DMS114 treated with DMSO at 0.1 percent for 48 hours (cell line): ENCODE data around the gene IGFL4.
A peak's percentile ranks its signal among the peaks of the same experiment; 100 is the strongest.

ENCODE experiments used
- DNase-seq: peaks from one replicate; lab custom pipeline; 2025; ENCODE audit not compliant: unreplicated experiment; lab: John Stamatoyannopoulos, UW

Gene IGFL4

DNA sequence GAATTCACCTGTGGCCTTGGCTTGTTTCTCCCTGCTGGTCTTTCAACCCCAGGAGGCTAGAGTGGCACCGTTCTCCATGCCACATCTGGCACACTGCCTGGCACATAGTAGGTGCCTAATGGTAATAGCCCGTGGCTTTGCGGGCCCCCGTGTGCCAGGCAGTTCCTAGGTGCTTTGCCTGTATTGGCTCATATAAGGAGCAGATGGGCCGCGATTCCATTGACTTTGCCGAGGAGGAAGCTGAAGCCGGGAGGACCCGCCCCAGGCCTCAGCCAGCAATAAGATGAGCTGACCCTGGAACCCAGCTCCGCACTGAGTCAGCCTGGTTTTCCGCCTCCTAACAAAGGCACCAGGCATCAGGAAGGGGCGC is 18.8 kb downstream of the IGFL4 start:
- no peak for DNase-seq

DNA sequence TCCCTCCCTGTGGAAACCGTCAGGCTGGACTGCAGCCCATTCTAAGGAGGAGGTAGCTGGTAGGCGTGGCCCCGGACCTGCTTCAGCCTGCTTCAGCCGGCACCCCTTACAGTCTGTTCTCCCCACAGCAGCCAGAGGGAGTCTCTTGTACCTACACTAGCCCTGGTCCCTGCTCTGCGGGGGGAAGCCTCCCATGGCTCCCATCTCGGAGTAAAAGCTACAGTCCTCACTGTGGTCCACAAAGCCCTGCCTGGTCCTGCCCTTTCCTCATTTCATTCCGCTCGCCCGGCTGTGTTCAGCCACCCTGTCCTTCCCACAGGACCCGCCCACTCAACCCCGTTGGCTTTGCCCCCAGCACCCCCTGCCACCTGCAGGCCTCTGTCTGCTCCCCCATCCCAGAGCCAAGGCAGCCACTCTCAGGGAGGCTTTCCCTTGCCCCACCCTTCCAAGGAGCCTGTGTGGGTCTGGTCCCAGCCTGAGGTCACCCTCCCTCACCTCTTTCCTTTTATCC is 19.2 kb downstream of the IGFL4 start:
- no peak for DNase-seq

DNA sequence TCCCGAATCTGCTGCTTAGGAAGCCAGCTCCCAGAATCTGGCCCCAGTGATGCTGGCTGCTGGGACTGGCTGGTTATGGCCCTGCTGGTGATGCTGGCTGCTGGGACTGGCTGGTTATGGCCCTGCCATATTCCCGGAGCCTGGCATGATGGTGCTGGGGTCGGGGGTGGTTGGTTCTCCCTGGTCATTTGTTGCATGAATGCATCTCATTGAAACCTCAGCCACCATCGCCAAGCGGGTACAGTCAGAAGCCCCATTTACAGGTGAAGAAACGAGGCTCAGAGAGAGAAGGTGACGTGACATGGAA is 20.0 kb downstream of the IGFL4 start:
- DNase-seq: no peak

DNA sequence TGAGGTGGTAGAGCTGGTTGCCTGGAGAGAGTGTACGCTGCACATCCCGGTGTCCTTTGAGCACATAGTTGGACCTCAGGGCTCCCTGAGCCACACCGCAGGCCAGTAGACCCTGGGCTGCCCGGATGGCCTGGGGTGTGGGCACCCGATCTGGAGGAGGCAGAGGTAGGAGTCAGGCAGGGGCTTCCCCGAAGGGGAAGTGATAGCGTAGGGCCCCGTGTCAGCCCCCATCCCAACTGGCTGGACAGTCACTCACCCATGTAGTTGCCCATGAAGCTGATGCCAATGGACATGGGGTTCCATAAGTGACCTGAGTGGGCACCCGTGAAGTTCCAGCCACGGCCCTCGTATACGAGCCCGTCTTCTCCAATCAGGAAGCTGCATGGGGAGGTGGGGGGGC is 21.5 kb downstream of the IGFL4 start:
- DNase-seq: no peak

DNA sequence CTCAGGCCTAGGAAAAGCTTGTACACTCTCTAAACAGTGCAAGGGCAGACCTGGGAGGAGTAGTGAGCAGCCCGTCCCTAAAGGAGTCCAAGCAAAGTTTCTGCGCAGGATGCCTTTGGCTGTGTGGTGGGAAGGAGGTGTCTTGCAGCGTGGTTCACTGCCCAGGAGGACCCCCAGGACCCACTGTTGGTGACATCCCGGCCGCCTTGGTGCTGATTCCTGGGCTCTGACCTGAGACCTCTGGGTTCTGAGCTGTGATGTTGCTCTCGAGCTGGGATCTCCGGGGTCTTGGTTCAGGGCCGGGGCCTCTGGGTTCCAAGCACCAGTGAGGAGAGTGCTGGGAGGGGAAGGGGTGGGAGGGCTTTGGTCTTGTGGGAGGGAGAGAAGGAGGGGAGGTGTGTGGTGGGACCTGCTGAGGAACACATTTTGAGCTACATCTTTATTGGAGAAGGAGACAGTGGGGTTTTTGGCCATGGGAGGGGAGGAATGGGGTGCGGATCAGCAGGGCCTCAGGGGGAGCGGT is 22.0 kb downstream of the IGFL4 start:
- no peak for DNase-seq

DNA sequence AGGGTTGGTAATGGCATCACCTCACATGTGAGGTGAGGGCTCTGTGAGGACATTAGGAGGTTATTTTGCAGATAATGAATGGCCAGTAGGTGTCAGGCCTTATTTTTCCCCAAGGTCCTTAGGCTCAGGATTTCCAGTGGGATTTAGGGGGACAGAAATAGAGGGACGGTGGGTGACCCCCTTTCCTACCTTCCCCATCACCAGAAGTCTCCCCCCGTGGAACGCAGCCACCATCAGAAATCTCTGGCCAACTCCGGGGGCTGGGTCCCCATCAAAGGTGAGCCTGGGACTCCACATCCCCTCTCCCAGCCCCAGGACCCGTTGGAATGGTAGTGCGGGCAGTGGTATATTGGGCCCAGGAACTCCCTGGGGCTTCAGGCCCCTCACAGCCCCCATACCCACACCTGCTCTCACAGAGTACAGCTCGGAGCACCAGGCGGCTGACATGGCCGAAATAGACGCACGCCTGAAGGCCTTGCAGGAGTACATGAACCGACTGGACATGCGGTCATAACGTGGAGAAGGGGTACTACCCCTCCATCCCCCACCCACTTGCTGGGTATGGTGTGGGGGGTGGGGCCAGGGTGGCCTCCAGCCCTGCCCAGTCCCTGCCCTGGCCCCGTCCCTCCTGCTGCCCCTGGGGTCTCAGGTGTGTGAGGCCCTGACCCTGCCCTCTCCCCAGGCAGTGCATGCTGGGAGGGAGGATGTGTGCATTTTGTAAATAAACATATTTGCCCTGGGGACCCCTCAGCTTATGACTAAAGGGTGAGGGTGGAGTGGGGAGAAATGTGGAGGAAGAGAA is 22.7 kb downstream of the IGFL4 start:
- DNase-seq: no peak

DNA sequence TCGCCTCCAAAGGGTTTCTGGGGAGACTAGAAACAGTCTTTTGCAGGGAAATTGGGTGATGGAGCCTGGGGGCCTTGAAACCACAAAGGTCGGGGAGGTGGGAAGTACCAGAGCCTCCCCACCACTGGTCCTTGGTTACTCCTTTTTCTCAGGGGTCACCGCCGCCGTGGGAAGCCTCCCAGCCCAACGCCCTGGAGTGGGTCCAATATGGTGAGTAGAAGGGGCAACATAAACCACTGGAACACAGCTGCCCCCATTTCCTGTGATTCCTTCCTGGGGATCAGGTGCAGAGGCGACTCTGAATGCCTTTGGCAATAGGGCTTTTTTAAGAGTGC is 23.7 kb downstream of the IGFL4 start:
- no peak for DNase-seq

DNA sequence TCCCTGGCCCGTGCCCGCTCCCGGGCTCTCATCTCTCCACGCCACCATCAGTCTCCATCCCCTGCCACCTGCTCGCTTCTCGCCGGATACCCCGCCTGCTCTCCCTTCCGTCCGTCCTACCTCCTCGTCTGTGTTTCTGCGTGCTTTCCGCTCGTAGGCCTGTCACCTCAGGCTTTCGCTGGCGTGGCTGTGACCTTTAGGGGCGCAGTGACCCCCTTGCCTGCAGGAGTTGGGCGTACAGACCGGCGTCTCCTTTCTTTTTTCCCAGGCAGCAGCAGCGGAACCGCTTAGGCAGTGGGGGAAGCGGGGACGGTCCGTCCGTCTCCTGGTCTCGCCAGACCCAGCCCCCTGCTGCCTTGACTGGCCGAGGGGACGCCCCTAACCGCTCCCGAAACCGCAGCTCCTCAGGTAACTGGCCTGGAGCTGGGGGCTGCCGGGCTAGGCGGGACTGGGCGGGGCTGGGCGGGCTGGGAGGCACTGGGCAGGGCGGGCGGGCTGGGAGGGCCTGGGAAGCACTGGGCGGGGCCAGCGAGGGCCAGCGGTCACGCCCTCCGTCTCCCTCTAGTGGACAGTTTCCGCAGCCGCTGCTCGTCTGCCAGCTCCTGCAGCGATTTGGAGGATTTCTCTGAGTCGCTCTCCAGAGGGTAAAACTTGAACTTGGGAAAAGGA is 24.2 kb downstream of the IGFL4 start:
- DNase-seq: no peak

DNA sequence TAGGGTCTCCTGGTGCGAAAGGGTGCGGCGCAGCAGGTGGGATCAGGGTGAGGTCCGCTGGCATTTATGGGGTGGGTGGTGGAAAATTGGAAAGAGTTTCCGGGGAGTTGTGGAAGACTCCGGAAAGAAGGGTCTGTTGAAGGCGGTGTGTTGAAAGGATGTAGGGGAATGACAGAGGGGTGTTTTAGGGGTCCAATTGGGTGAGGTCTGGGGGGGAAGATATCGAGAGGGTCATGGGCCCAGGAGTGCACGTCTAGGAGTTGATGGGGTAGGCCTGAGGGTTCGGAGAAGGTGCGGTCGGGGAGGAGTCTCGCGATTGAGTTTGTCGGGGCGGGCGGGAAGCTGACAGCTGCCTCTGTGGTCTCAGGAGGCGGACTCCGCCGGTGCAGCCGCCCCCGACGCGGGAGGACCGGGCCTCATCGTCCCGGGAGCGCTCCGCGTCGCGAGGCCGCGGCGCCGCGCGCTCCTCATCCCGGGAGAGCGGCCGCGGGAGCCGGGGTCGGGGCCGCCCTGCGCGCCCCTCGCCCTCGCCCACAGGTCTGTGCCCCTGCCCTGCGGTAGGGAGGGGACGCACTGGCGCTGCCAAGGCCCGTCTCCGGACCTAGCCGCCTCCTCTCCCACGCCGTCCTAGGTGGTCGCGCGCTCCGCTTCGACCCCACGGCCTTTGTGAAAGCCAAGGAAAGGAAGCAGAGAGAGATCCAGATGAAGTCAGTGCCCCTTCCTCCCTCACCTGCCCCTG is 24.9 kb downstream of the IGFL4 start:
- no peak for DNase-seq

DNA sequence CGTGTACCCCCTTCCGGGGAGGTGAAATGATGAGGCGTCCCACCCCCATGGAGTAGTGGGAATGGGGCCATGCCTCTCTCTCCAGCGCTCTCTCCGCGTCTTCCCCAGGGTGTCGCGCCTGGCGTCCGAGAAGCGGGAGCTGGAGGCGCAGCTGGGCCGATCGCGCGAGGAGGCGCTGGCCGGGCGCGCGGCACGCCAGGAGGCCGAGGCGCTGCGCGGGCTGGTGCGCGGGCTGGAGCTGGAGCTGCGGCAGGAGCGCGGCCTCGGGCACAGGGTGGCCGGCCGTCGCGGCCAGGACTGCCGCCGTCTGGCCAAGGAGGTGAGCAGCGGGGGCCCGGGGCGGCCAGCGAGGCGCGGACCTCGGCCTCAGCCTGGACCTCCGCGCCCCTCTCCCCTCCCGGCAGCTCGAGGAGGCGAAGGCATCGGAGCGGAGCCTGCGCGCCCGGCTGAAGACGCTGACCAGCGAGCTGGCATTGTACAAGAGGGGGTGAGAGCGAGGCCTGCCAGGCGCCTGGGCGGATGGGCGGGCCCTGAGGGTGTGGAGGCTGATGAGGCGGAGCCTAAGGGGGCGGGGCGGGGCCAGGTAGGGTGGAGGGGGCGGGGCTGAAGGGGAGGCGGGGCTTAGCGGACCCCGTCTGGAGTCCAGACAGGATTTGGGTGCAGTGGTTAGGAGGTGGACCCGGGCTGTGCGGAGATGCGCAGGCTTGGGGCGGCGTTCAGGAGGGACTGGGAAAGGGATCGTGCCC is 25.7 kb downstream of the IGFL4 start:
- DNase-seq: no peak

DNA sequence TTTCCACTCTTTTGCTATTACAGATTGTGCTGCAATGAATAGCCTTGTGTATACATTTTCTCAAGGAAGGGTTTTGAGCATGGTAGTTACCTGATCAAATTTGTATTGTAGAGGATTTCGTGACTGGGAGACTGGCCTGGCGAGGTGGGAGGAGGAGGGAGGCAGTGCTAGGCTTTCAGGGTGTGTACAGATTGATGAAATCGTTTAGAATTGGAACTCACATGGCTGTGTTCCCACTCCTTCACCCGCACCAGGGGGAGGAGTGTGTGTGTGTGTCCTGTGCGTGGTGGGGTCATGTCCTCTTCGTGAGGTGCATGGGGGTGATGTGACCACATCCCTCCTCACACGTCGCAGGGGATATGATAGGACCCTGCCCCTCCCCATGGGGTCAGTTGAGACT is 26.3 kb downstream of the IGFL4 start:
- DNase-seq: no peak

DNA sequence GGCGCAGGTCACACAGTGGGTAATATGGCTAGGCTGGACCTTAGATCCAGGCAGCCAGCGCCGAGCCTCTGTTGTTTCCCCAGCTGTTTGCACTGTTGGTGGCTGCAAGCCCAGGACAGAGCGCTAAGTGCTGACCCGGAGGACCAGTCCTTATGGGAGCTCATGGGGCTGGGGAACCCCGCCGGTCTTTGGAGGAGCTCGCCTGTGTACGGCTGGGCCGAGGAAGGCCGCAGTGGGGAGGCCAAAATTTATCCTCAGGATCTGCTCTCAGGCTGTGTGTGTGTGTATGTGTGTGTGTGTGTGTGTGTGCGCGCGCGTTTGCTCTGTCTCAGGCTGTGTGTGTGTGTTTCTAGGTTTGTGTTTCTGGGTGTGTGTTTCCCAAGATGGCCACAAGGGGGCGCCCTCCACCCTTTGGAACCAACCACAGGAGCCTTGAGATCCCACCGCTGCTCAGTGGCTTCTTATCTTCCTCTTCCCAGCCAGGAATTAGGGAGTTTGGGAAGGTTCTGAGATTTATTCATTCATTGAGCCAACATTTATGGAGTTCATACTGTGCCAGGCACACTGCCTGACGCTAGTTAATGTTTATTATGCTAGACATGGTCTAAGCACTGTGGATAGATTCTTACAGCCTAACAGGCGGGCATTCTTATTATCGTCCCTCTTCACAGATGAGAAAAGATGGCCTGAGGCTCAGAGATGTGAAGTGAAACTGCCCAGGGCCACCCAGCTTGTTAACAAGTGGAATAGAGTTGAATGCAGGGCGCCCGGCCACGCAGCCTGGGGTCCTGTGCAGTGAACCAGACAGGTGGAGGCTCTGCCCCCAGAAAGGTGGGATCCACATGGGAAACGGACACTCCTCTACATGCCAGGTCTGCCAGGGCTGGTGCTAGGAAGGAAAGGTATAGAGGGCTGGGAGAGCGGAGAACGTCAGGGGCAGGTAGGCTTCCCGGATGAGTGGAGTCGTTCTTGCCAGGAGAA is 31.0 kb downstream of the IGFL4 start:
- peak; percentile 2 for DNase-seq

DNA sequence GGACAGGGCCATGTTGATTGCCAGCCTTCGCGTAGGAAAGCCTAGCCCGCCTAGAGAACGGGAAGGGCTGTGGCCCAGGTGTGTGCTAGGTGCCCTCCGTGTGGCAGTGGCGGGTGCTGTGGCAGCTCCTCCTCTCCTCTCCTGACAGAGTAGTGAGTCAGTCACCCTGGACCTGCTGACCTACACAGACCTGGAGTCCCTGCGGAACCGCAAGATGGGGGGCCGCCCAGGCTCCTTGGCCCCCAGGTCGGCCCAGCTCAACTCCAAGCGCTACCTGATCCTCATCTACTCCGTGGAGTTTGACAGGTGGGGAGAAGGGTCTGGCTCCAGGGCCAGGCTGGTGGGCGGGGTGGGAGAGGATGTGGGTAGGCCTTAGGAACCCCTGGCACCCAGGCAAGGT is 34.4 kb downstream of the IGFL4 start:
- no peak for DNase-seq

DNA sequence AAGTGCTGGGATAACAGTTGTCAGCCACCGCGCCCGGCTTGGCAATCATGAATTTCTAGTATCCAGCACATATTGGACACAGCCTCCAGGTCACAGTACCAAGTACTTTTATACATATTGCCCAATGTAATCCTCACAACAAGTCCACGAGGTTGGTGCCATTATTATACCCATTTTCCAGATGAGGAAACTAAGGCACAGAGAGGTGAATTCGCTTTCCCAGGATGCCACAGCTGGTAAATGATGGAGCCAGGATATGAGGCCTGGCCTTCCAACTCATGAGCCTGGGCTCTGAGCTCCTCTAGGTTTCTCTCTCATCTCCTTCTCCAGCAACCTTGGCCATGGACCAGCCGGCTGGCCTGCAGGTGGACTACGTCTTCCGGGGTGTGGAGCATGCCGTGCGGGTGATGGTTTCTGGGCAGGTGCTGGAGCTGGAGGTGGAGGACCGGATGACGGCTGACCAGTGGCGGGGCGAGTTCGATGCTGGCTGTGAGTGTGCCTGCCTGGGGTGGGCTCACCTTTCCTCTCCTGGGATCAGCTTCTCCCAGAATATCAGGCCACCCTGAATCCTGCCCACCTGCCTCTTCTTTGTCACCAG is 38.0 kb downstream of the IGFL4 start:
- DNase-seq: no peak

DNA sequence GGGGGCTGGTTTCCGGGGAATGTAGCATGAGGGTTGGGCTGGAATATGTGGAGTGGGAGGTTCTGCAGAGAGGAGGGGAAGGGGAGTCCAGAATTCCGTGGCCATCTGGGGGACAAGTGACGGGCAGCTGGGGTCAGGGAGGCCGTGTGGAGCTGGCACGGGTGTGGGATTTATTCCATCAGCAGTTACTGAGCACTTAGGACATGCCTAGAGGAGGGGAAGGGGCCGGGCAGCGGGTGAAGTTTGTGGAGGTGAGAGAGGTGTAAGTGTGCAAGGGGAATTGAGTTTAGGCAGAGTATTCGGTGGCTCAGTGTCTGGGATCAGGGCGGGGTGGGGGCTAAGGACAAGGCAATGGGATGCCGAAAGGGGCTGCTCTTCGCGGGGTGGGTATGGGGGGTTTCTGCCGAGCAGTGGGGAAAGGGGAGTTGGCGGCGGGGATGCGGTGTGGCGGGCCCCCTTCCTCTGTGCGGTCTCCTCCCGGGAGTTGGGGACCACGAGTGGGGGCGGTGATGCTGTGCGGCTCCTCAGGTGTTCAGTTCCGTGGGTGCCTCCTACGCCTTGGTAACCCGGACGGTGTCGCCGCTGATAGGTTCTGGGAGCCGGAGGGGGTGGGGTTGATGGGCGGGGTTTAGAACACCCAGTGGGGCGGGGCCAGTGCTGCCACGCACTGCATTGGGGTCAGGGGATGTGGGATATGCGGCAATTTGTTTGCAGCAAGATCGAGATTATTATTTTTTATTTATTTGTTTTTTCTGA is 40.1 kb downstream of the IGFL4 start:
- DNase-seq: no peak

DNA sequence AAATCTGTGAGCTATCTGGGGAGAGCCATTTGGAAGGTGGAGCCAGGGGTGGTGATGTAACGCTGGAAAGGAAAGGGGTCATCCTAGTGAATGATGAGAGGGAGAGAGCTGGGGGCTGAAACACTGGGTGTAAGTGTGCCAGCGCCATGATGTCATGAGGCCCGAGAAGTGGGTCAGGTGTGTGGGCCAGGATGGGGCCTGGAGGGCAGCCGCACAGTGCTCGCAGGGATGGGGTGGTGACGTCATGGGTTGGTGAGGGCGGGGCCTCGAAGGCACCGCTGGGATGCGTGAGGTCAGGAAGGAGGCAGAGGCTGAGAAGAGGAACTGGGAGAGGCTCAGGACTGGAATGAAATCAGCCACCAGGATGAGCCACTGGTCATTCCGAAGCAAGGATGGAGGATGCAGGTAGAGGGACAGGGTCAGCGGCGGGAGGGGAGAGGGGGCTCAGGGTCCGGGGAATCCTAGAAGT is 41.1 kb downstream of the IGFL4 start:
- DNase-seq: no peak

DNA sequence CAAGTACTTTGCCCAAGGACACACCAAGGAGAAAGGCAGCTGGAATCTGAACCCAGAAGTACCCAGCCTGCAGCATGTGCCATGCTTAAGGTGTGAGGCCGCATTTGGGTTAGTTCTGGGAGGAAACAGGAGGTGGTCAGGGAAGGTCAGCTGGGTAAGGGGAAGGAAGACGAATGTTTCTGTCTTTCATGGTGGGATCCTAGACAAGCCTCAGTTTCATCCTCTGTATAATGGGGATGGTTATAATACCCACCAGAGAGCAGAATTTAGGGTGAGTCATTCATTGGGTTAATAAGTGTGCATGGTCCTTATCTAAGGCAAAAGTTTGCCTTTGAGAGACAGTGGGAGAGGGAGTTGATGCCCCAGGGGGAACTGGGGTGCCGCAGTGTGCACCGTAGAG is 42.0 kb downstream of the IGFL4 start:
- no peak for DNase-seq

DNA sequence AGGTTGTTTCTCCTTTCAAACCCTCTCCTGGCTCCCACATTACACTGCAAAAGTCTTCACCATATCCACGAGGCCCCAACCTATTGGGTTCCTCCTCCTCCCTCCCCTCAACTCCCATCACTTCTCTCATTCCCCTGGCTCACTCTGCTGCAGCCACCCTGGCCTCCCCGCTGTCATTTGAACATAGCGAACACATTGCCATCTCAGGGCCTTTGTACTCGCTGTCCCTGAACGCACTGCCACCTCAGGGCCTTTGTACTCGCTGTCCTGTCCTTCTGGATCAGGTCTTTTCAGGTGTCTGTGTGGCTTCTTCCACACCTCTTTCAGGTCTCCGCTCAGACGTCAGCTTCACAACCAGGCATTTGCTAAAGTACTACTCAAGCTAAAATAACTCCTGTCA is 43.9 kb downstream of the IGFL4 start:
- DNase-seq: no peak
